HepG2 (cell line): ENCODE results near the gene TADA3.

ENCODE experiments used
- CEBPG ChIP-seq: IDR thresholded peaks from 2 replicates; pipeline ENCODE4 v1.6.1; 2016
- JARID2 ChIP-seq: sonication (generic); formaldehyde crosslinking; IDR thresholded peaks from 2 replicates; pipeline ENCODE4 v1.8.1; 2023; ENCODE audit warnings: missing genetic modification reagents, inconsistent platforms; ENCODE audit not compliant: insufficient replicate concordance
- MTF1 ChIP-seq: sonication (generic); formaldehyde crosslinking; IDR thresholded peaks from 2 replicates; pipeline ENCODE4 v1.5.0; 2020; ENCODE audit warnings: missing genetic modification reagents
- POLR2A ChIP-seq, 2 experiments: IDR thresholded peaks; 2 replicates each; pipeline ENCODE4 v1.6.1; 2011; ENCODE audit warnings: low read depth in 2 of 2, low read length in 2 of 2, mild to moderate bottlenecking in 1 of 2, moderate library complexity in 1 of 2; ENCODE audit not compliant: insufficient read depth in 1 of 2
- SP1 ChIP-seq, 2 experiments: fragments of 450-650 bp in 1 of 2; sonication (generic) in 1 of 2; formaldehyde crosslinking in 1 of 2; IDR thresholded peaks; 2 replicates each; pipeline versions ENCODE4 v1.4.0 to v1.6.1; 2016 to 2020; ENCODE audit warnings: missing genetic modification reagents in 1 of 2
- TF ChIP-seq, protein P1 (sequence below): sonication (generic); formaldehyde crosslinking; IDR thresholded peaks from 2 replicates; pipeline ENCODE4 v1.4.0; 2020; ENCODE audit warnings: missing genetic modification reagents

DNA sequence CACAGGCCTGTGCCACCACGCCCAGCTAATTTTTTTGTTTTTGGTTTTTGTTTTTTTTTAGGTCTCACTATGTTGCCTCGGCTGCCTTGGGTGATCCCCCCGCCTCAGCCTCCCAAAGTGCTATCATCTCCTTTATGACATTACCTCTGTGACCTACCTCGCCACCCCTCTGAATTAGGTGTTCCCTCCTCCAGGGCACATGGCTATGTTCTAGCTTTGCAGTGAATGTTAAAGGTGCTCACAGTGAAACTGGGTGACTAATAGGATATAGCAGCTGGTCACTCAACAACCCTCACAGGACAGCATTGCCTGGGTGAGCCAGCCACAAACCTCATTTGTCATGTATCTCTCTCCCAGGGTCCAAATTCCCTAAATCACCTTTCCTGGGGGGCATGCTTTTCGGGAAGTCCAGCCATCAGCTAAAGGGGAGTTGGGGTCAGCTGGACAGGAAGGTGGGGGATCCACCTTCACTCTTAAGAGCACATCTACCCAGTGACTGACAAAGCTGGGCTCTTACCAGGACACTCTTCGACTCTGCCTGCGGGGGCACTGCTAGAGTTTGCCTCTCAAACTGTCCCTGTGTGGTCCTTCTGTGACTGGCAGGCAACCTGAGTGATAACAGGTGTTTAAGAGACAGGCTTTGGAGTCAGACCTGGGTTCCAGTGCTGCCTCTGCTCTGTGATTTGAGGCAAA, 16.2 kb upstream of the TADA3 start:
- TF ChIP-seq MTF1 (CRISPR knock-in tag) (no peak), CEBPG (no peak), POLR2A (IDR thresholded peaks at IDR 0.05; ENCODE audit: insufficient read depth in 1 of 2, low read depth in 2 of 2, low read length in 2 of 2) (no peak), JARID2 (CRISPR knock-in tag) (no peak), SP1 (IDR thresholded peaks at IDR 0.05) (no peak), SP1 (CRISPR knock-in tag; IDR thresholded peaks at IDR 0.05) (no peak)
- TF ChIP-seq, protein P1, sequence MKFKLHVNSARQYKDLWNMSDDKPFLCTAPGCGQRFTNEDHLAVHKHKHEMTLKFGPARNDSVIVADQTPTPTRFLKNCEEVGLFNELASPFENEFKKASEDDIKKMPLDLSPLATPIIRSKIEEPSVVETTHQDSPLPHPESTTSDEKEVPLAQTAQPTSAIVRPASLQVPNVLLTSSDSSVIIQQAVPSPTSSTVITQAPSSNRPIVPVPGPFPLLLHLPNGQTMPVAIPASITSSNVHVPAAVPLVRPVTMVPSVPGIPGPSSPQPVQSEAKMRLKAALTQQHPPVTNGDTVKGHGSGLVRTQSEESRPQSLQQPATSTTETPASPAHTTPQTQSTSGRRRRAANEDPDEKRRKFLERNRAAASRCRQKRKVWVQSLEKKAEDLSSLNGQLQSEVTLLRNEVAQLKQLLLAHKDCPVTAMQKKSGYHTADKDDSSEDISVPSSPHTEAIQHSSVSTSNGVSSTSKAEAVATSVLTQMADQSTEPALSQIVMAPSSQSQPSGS (CRISPR knock-in tag) = no peak
